Jurkat, Clone E6-1 (cell line): ENCODE measurements around the gene TWIST1. TPM values are rescaled to one million over a fixed set of nuclear protein-coding genes. Genes with fewer than 3 reads are reported as not detected.

ENCODE experiments used
- DNase-seq: peaks from one replicate; pipeline ENCODE4 v3.0.0-alpha.2; 2011; ENCODE audit warnings: low read depth, low spot score
- H3K4me3 ChIP-seq: 2 replicates; pipeline ENCODE4 v1.5.1; 2011; ENCODE audit warnings: mild to moderate bottlenecking, low read length, control low read depth, moderate library complexity
- polyA plus RNA-seq: library from polyadenylated mRNA; unstranded; fragments of >200 nt; gene quantifications from one replicate; pipeline ENCODE4 v1.2.1, GENCODE V29; 2012; ENCODE audit warnings: missing spikeins; ENCODE audit not compliant: insufficient read length, insufficient read depth

Gene TWIST1
- polyA plus RNA-seq: 5.0 TPM

GRCh38 chr7:19117091-19117869 is at the start of gene TWIST1:
Gene TWIST1 (minus strand): TSS chr7:19117636. CDS start chr7:19117321, 315 bp downstream.
- no peak for DNase-seq
- peak within 1 kb of the TSS; percentile 29 for H3K4me3 ChIP-seq

GRCh38 chr7:19161671-19162070 is 44.2 kb upstream of the TWIST1 start:
- DNase-seq: no peak
- H3K4me3 ChIP-seq: no peak overlapping the region

- peak; percentile 1 for DNase-seq
- H3K4me3 ChIP-seq: no peak overlapping the region
These were observed 29.3 kb upstream of the TWIST1 start for GRCh38 chr7:19146699-19147098.

GRCh38 chr7:19145434-19146115 is 28.1 kb upstream of the TWIST1 start:
- no peak overlapping the region for H3K4me3 ChIP-seq
- no peak for DNase-seq

GRCh38 chr7:19144661-19145433 is 27.4 kb upstream of the TWIST1 start, which contains the start of gene FERD3L:
Gene FERD3L (minus strand): TSS chr7:19145421. CDS start chr7:19145362, 59 bp downstream.
- H3K4me3 ChIP-seq: no peak within 1 kb of the TSS
- DNase-seq: no peak

- no peak for DNase-seq
- H3K4me3 ChIP-seq: no peak overlapping the region
These were observed 26.6 kb upstream of the TWIST1 start for GRCh38 chr7:19143881-19144574.

GRCh38 chr7:19139706-19140327 is 22.4 kb upstream of the TWIST1 start:
- no peak overlapping the region for H3K4me3 ChIP-seq
- no peak for DNase-seq

GRCh38 chr7:19133886-19134285 is 16.4 kb upstream of the TWIST1 start:
- no peak overlapping the region for H3K4me3 ChIP-seq

GRCh38 chr7:19133390-19133789 is 16.0 kb upstream of the TWIST1 start:
- no peak for DNase-seq
- H3K4me3 ChIP-seq: no peak overlapping the region

More at GRCh38 chr7:19133886-19134285, 16.4 kb upstream of the TWIST1 start:
- DNase-seq: no peak

- H3K4me3 ChIP-seq: no peak overlapping the region
- DNase-seq: no peak
These were observed 11.4 kb upstream of the TWIST1 start for GRCh38 chr7:19128856-19129255.

- no peak for DNase-seq
- H3K4me3 ChIP-seq: no peak overlapping the region
These were observed 4.6 kb upstream of the TWIST1 start for GRCh38 chr7:19121977-19122588.

GRCh38 chr7:19119870-19120486 is 2.5 kb upstream of the TWIST1 start:
- DNase-seq: no peak
- H3K4me3 ChIP-seq: no peak overlapping the region

- no peak for DNase-seq
- no peak overlapping the region for H3K4me3 ChIP-seq
These were observed 1.9 kb upstream of the TWIST1 start for GRCh38 chr7:19119372-19119771.

GRCh38 chr7:19118636-19119371 is 1.4 kb upstream of the TWIST1 start:
- no peak overlapping the region for H3K4me3 ChIP-seq
- no peak for DNase-seq

- peak overlapping the region; percentile 29; the same call in 1 of the 2 replicates for H3K4me3 ChIP-seq
- no peak for DNase-seq
These were observed 603 bp upstream of the TWIST1 start for GRCh38 chr7:19117870-19118608.
